Spleen (tissue), 7 donors: ENCODE results near the gene TEKT5.

Experiments
- CTCF ChIP-seq, 11 experiments: fragments of 200-600 bp in 7 of 11; fragments of 450-650 bp in 4 of 11; sonication (generic) in 4 of 11; IDR thresholded peaks in 8 of 11; conservative IDR thresholded peaks in 3 of 11; 1 replicate in 7 of 11; 2 replicates in 4 of 11; pipeline versions ENCODE4 v1.4.0 to v1.8.0; 2016 to 2021; ENCODE audit warnings: antibody characterized with exemption in 11 of 11, inconsistent platforms in 4 of 11, mild to moderate bottlenecking in 1 of 11
- POLR2A ChIP-seq, 3 donors: fragments of 450-650 bp; IDR thresholded peaks; one replicate each; pipeline ENCODE4 v1.5.1; 2017; ENCODE audit warnings: antibody characterized with exemption in 3 of 3, mild to moderate bottlenecking in 1 of 3
- POLR2AphosphoS5 ChIP-seq, 3 donors: sonication (generic); formaldehyde crosslinking; IDR thresholded peaks; one replicate each; pipeline ENCODE4 v1.5.1; 2017; ENCODE audit warnings: antibody characterized with exemption in 3 of 3
- donor health status: DM: no; HTN: no; CAD: no; lungs with moderate emphysema.
- donor health status: DM: no; HTN: no; CAD: no.
- donor health status: DM: no; HTN: no; CAD: no.

GRCh38 chr16:10655415-10655977, 39.2 kb downstream of the TEKT5 start:
- no peak for TF ChIP-seq CTCF (IDR thresholded peaks at IDR 0.05 in 8 of 11, conservative IDR thresholded peaks at IDR 0.05 in 3 of 11)
- no peak for TF ChIP-seq POLR2A (IDR thresholded peaks at IDR 0.05)
- no peak for TF ChIP-seq POLR2AphosphoS5 (IDR thresholded peaks at IDR 0.05)
